ENCODE data around the gene USP2. TPM values are rescaled to one million over a fixed set of nuclear protein-coding genes. Genes with fewer than 3 reads are reported as not detected.

Gene USP2
- total RNA-seq, 1 experiment from 2014 or later = 3.1 TPM

DNA sequence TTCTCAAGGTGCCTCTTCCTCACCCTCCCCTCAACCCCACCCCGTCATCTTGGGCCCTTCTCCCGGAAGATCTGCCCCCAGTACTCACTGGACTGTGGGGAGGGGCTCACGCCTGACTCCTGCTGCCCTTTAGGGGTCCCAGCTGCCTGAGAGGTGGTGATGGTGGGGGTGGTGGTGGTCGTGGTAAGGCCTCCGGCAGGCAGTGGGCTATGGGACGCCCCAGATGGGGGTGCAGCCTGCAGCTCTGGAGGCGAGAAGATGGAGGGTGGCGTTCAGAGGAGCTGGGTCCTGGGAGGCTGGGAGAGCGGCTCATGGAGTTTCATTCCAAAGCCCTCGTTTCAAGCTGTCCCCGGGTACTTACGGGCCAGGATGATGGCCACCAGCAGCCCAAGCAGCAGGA lies 35.8 kb downstream of the USP2 start:
- BruUV-seq (replicated peaks) = no TSS peak
- Histone ChIP-seq H3K4me3 (ENCODE audit: low read depth in 2 of 2, low read length in 2 of 2) (no peak overlapping the region), H3K27ac (ENCODE audit: low read length) (no peak overlapping the region), H3K4me1 (ENCODE audit: control insufficient read depth, insufficient read depth, low read length) (no peaks in the 10 kb centered on the region), H3K27me3 (ENCODE audit: control insufficient read depth, insufficient read depth, low read length) (no peaks in the 10 kb centered on the region), H3K9me3 (ENCODE audit: control insufficient read depth, insufficient read depth, low read depth, low read length) (no peaks in the 10 kb centered on the region), H3K36me3 (ENCODE audit: control insufficient read depth, insufficient read depth, low read length) (no peaks in the 10 kb centered on the region)
- CTCF ChIA-PET = no interaction called here
- DNase-seq (ENCODE audit: low read depth, low spot score) (no peak), ATAC-seq (no peak)
- POLR2A ChIA-PET = no interaction called here
- intact Hi-C loops (cut with micrococcal nuclease; ENCODE audit: unreplicated experiment) = no loop called here
- in situ Hi-C loops (cut with HindIII; ENCODE audit: low pct_unique_long_range_greater_than_20kb, low sequenced_read_pairs) = no loop called here
- TF ChIP-seq SIN3A (IDR thresholded peaks at IDR 0.05; ENCODE audit: borderline replicate concordance, insufficient read depth, low read depth, low read length) (no peak), REST (IDR thresholded peaks at IDR 0.05; ENCODE audit: insufficient read depth in 1 of 2, low read depth in 2 of 2, low read length in 1 of 2) (no peak), POLR2AphosphoS5 (IDR thresholded peaks at IDR 0.05; ENCODE audit: low read depth, low read length) (no peak), TCF7L2 (IDR thresholded peaks at IDR 0.05; ENCODE audit: low read depth, low read length) (no peak)
- TF ChIP-seq, protein P1, sequence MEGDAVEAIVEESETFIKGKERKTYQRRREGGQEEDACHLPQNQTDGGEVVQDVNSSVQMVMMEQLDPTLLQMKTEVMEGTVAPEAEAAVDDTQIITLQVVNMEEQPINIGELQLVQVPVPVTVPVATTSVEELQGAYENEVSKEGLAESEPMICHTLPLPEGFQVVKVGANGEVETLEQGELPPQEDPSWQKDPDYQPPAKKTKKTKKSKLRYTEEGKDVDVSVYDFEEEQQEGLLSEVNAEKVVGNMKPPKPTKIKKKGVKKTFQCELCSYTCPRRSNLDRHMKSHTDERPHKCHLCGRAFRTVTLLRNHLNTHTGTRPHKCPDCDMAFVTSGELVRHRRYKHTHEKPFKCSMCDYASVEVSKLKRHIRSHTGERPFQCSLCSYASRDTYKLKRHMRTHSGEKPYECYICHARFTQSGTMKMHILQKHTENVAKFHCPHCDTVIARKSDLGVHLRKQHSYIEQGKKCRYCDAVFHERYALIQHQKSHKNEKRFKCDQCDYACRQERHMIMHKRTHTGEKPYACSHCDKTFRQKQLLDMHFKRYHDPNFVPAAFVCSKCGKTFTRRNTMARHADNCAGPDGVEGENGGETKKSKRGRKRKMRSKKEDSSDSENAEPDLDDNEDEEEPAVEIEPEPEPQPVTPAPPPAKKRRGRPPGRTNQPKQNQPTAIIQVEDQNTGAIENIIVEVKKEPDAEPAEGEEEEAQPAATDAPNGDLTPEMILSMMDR (IDR thresholded peaks at IDR 0.05) = no peak

GRCh38 chr11:119344291-119345010 lies 37.0 kb downstream of the USP2 start:
- in situ Hi-C loops (cut with HindIII; ENCODE audit: low pct_unique_long_range_greater_than_20kb, low sequenced_read_pairs) = no loop called here
- Histone ChIP-seq H3K36me3 (ENCODE audit: control insufficient read depth, insufficient read depth, low read length) (no peaks in the 10 kb centered on the region), H3K27ac (ENCODE audit: low read length) (no peak overlapping the region), H3K4me3 (ENCODE audit: low read depth in 2 of 2, low read length in 2 of 2) (no peak overlapping the region), H3K4me1 (ENCODE audit: control insufficient read depth, insufficient read depth, low read length) (no peaks in the 10 kb centered on the region; the same call in 1 of the 2 replicates), H3K27me3 (ENCODE audit: control insufficient read depth, insufficient read depth, low read length) (no peaks in the 10 kb centered on the region), H3K9me3 (ENCODE audit: control insufficient read depth, insufficient read depth, low read depth, low read length) (no peaks in the 10 kb centered on the region)
- no TSS peak for BruUV-seq (replicated peaks)
- no peak for DNase-seq (ENCODE audit: low read depth, low spot score)
- no peak for ATAC-seq
- no peak for TF ChIP-seq SIN3A (IDR thresholded peaks at IDR 0.05; ENCODE audit: borderline replicate concordance, insufficient read depth, low read depth, low read length)
- TF ChIP-seq REST (IDR thresholded peaks at IDR 0.05; ENCODE audit: insufficient read depth in 1 of 2, low read depth in 2 of 2, low read length in 1 of 2) = no peak
- TF ChIP-seq POLR2AphosphoS5 (IDR thresholded peaks at IDR 0.05; ENCODE audit: low read depth, low read length) = no peak
- TF ChIP-seq, protein P1 (IDR thresholded peaks at IDR 0.05) = no peak
- no peak for TF ChIP-seq TCF7L2 (IDR thresholded peaks at IDR 0.05; ENCODE audit: low read depth, low read length)
- intact Hi-C loops (cut with micrococcal nuclease; ENCODE audit: unreplicated experiment) = no loop called here
- ChIA-PET POLR2A (no interaction called here), CTCF (interaction anchor here (0.6 to 1.4 kb wide), 3 partner anchors 29 to 300 kb away, joined by 3 read pairs; no protein-coding TSS in a partner anchor)

Data from Panc1 (cell line).